GM12878 (cell line): ENCODE data around the gene TARBP2.

Experiments
- BHLHE40 ChIP-seq, 2 experiments: fragments of 450-650 bp in 1 of 2; IDR thresholded peaks; 2 replicates each; pipeline ENCODE4 v1.6.1; 2011 to 2017; ENCODE audit warnings: low read depth in 2 of 2, borderline replicate concordance in 1 of 2, improper control_type of control experiment in 1 of 2, low read length in 1 of 2, mild to moderate bottlenecking in 1 of 2
- CREB1 ChIP-seq: IDR thresholded peaks from 2 replicates; pipeline ENCODE4 v1.6.1; 2012; ENCODE audit warnings: low read depth, mild to moderate bottlenecking, inconsistent platforms
- ESRRA ChIP-seq: IDR thresholded peaks from 2 replicates; pipeline ENCODE4 v1.6.1; 2012; ENCODE audit warnings: mild to moderate bottlenecking, low read length, improper control_type of control experiment
- HCFC1 ChIP-seq: fragments of 150-350 bp; IDR thresholded peaks from 2 replicates; pipeline ENCODE4 v1.6.1; 2014; ENCODE audit warnings: low read length
- NFYB ChIP-seq: IDR thresholded peaks from 2 replicates; pipeline ENCODE4 v1.6.1; 2011; ENCODE audit warnings: low read depth, mild to moderate bottlenecking, low read length, improper control_type of control experiment, moderate library complexity; ENCODE audit not compliant: insufficient read depth
- POLR2A ChIP-seq: IDR thresholded peaks from 2 replicates; pipeline ENCODE4 v1.6.1; 2011; ENCODE audit warnings: low read depth, mild to moderate bottlenecking, low read length
- RAD21 ChIP-seq: IDR thresholded peaks from 2 replicates; pipeline ENCODE4 v1.6.1; 2011; ENCODE audit warnings: mild to moderate bottlenecking, low read depth, low read length, moderate library complexity; ENCODE audit not compliant: insufficient read depth
- RCOR1 ChIP-seq: conservative IDR thresholded peaks from 2 replicates; pipeline ENCODE4 v1.6.1; 2012; ENCODE audit warnings: low read depth, low read length, improper control_type of control experiment
- STAT3 ChIP-seq: IDR thresholded peaks from 2 replicates; pipeline ENCODE4 v1.6.1; 2011; ENCODE audit warnings: low read depth, low read length, improper control_type of control experiment
- ZBED1 ChIP-seq: IDR thresholded peaks from 2 replicates; pipeline ENCODE4 v1.6.1; 2016; ENCODE audit warnings: borderline replicate concordance
- TF ChIP-seq, protein P1 (sequence below): fragments of 450-650 bp; IDR thresholded peaks from 2 replicates; pipeline ENCODE4 v1.6.1; 2017; ENCODE audit warnings: antibody characterized with exemption, mild to moderate bottlenecking, moderate library complexity
- TF ChIP-seq, protein P2 (sequence below), 3 experiments: IDR thresholded peaks in 2 of 3; conservative IDR thresholded peaks in 1 of 3; 2 replicates each; pipeline ENCODE4 v1.5.1; 2011; ENCODE audit warnings: low read depth in 3 of 3, low read length in 3 of 3, mild to moderate bottlenecking in 3 of 3, control low read depth in 2 of 3, moderate library complexity in 2 of 3, inconsistent platforms in 1 of 3, mixed read lengths in 1 of 3; ENCODE audit not compliant: control insufficient read depth in 2 of 3, insufficient read depth in 1 of 3; ENCODE audit errors: extremely low read depth in 1 of 3
- TF ChIP-seq, protein P3 (sequence below): fragments of 150-350 bp; IDR thresholded peaks from 2 replicates; pipeline ENCODE4 v1.6.1; 2016; ENCODE audit warnings: low read depth, low read length
- TF ChIP-seq, protein P4 (sequence below): IDR thresholded peaks from 2 replicates; pipeline ENCODE4 v1.6.1; 2012; ENCODE audit warnings: low read depth, low read length, improper control_type of control experiment

DNA sequence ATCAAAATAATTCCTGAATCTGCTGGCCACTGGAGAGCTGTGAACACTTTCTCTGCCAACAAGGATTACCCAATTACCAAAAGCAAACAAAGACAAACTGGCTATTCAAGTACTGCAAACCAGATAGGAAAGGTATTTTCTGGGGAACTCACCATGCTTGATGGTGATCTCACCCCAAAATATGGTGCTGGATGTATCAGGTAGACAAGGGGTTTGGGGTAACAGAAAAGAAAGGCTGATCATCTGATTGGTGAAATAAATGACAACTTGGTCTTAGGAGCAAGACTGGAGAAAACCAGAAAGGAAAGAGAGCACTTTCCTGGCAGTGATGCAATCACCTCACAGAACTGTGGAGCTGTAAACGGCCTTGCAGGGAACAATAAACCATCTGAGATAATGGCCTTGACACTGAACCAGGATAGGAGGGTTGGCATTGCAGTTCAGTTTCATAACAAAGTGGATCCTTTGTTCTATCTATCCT, 37.2 kb downstream of the TARBP2 start:
- no peak for TF ChIP-seq ZBED1
- no peak for TF ChIP-seq CREB1
- TF ChIP-seq, protein P1, sequence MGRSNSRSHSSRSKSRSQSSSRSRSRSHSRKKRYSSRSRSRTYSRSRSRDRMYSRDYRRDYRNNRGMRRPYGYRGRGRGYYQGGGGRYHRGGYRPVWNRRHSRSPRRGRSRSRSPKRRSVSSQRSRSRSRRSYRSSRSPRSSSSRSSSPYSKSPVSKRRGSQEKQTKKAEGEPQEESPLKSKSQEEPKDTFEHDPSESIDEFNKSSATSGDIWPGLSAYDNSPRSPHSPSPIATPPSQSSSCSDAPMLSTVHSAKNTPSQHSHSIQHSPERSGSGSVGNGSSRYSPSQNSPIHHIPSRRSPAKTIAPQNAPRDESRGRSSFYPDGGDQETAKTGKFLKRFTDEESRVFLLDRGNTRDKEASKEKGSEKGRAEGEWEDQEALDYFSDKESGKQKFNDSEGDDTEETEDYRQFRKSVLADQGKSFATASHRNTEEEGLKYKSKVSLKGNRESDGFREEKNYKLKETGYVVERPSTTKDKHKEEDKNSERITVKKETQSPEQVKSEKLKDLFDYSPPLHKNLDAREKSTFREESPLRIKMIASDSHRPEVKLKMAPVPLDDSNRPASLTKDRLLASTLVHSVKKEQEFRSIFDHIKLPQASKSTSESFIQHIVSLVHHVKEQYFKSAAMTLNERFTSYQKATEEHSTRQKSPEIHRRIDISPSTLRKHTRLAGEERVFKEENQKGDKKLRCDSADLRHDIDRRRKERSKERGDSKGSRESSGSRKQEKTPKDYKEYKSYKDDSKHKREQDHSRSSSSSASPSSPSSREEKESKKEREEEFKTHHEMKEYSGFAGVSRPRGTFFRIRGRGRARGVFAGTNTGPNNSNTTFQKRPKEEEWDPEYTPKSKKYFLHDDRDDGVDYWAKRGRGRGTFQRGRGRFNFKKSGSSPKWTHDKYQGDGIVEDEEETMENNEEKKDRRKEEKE: no peak
- no peak for TF ChIP-seq HCFC1
- TF ChIP-seq BHLHE40 (IDR thresholded peaks at IDR 0.05; ENCODE audit: borderline replicate concordance in 1 of 2, low read depth in 2 of 2, low read length in 1 of 2): no peak
- no peak for TF ChIP-seq RCOR1
- no peak for TF ChIP-seq NFYB
- TF ChIP-seq, protein P2, sequence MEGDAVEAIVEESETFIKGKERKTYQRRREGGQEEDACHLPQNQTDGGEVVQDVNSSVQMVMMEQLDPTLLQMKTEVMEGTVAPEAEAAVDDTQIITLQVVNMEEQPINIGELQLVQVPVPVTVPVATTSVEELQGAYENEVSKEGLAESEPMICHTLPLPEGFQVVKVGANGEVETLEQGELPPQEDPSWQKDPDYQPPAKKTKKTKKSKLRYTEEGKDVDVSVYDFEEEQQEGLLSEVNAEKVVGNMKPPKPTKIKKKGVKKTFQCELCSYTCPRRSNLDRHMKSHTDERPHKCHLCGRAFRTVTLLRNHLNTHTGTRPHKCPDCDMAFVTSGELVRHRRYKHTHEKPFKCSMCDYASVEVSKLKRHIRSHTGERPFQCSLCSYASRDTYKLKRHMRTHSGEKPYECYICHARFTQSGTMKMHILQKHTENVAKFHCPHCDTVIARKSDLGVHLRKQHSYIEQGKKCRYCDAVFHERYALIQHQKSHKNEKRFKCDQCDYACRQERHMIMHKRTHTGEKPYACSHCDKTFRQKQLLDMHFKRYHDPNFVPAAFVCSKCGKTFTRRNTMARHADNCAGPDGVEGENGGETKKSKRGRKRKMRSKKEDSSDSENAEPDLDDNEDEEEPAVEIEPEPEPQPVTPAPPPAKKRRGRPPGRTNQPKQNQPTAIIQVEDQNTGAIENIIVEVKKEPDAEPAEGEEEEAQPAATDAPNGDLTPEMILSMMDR (IDR thresholded peaks at IDR 0.05 in 2 of 3, conservative IDR thresholded peaks at IDR 0.05 in 1 of 3; ENCODE audit: control insufficient read depth in 2 of 3, extremely low read depth in 1 of 3, insufficient read depth in 1 of 3, low read depth in 3 of 3, low read length in 3 of 3): no peak
- TF ChIP-seq POLR2A: no peak
- TF ChIP-seq, protein P3, sequence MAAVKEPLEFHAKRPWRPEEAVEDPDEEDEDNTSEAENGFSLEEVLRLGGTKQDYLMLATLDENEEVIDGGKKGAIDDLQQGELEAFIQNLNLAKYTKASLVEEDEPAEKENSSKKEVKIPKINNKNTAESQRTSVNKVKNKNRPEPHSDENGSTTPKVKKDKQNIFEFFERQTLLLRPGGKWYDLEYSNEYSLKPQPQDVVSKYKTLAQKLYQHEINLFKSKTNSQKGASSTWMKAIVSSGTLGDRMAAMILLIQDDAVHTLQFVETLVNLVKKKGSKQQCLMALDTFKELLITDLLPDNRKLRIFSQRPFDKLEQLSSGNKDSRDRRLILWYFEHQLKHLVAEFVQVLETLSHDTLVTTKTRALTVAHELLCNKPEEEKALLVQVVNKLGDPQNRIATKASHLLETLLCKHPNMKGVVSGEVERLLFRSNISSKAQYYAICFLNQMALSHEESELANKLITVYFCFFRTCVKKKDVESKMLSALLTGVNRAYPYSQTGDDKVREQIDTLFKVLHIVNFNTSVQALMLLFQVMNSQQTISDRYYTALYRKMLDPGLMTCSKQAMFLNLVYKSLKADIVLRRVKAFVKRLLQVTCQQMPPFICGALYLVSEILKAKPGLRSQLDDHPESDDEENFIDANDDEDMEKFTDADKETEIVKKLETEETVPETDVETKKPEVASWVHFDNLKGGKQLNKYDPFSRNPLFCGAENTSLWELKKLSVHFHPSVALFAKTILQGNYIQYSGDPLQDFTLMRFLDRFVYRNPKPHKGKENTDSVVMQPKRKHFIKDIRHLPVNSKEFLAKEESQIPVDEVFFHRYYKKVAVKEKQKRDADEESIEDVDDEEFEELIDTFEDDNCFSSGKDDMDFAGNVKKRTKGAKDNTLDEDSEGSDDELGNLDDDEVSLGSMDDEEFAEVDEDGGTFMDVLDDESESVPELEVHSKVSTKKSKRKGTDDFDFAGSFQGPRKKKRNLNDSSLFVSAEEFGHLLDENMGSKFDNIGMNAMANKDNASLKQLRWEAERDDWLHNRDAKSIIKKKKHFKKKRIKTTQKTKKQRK: no peak
- no peak for TF ChIP-seq STAT3
- TF ChIP-seq, protein P4, sequence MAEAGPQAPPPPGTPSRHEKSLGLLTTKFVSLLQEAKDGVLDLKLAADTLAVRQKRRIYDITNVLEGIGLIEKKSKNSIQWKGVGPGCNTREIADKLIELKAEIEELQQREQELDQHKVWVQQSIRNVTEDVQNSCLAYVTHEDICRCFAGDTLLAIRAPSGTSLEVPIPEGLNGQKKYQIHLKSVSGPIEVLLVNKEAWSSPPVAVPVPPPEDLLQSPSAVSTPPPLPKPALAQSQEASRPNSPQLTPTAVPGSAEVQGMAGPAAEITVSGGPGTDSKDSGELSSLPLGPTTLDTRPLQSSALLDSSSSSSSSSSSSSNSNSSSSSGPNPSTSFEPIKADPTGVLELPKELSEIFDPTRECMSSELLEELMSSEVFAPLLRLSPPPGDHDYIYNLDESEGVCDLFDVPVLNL: no peak
- no peak for TF ChIP-seq ESRRA
- no peak for TF ChIP-seq RAD21
